GM12892 (cell line): ENCODE measurements around the gene SMAD7.
A peak's percentile ranks its signal among the peaks of the same experiment; 100 is the strongest.

Experiments used
- DNase-seq: peaks from one replicate; pipeline ENCODE4 v3.0.0; 2011; ENCODE audit not compliant: insufficient read length
- FAIRE-seq: peaks from 2 replicates; lab custom pipeline; 2011; peaks lifted over from hg19 to GRCh38; lab: Jason Lieb, UNC
- POLR2A ChIP-seq: IDR thresholded peaks from 2 replicates; pipeline ENCODE4 v1.6.1; 2011; ENCODE audit warnings: low read depth, low read length, control low read depth
- POLR2AphosphoS5 ChIP-seq: IDR thresholded peaks from 2 replicates; pipeline ENCODE4 v1.6.1; 2011; ENCODE audit warnings: low read depth, low read length, control low read depth
- TAF1 ChIP-seq: IDR thresholded peaks from 2 replicates; pipeline ENCODE4 v1.6.1; 2011; ENCODE audit warnings: low read depth, mild to moderate bottlenecking, control low read depth, low read length, borderline replicate concordance

SMAD7 gene

GRCh38 chr18:48897531-48897930 is 53.2 kb downstream of the SMAD7 start:
- no peak for TF ChIP-seq TAF1
- no peak for TF ChIP-seq POLR2AphosphoS5
- FAIRE-seq: no peak
- no peak for DNase-seq

DNA sequence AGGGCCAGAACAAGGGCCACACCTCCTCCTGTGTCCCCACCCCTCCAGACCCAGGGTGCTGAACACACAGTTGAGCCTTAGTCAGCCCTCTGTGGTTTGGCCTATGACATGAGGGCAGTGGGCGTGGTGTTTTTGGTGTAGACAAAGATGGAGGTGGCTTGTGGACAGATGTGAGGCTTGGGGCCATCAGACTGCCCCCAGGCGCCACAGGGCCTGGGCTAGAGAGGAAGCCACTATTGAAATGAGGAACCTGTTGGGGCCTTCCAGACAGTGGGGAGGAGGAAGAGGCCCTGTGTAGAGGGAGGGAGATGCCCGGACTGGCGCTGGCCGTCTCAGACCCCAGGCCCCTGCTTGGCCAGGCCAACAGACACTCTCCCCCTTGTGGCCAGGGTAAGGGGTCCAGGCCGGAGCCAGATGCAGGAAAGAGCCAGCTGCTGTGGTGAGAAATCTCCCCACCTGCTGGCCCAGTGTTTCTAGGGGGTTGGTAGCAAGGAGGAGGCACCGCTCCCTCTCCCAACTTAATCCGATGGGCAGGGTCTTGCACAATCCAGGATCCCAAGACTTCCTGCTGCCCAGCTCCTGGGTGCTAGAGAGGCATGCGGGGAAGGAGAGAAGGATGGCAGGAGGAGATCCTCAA is 53.8 kb downstream of the SMAD7 start:
- TF ChIP-seq TAF1: no peak
- TF ChIP-seq POLR2A: peak; percentile 29; the same call in 1 of the 2 replicates
- DNase-seq (no peak), FAIRE-seq (peak; percentile 88)

DNA sequence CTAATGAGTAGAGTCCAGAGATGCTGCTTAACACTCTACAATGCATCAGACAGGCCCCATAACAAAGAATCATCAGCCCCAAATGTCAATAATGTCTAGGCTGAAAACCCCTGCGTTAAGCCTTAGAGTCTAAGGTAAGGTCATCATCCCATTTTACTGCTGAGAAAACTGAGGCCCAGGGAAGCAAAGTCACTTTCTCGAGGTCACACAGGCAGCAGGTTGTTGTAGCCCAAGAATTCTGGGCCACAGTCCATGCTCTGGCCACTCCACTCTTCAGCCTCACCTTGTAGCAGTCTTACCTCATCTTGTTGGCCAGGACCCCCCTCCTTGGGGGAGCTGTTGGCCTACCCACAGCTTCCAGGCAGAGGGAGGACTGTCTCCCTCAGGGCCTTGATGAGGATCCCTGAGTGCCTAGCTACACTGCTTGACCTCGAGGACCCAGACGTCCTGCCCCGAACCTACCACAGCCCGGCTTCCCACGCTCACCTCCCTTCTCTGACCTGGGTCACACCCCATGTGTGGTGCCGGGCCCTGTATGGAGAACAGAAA is 54.4 kb downstream of the SMAD7 start:
- DNase-seq (no peak), FAIRE-seq (no peak)
- TF ChIP-seq TAF1 (no peak), POLR2AphosphoS5 (no peak), POLR2A (no peak)

DNA sequence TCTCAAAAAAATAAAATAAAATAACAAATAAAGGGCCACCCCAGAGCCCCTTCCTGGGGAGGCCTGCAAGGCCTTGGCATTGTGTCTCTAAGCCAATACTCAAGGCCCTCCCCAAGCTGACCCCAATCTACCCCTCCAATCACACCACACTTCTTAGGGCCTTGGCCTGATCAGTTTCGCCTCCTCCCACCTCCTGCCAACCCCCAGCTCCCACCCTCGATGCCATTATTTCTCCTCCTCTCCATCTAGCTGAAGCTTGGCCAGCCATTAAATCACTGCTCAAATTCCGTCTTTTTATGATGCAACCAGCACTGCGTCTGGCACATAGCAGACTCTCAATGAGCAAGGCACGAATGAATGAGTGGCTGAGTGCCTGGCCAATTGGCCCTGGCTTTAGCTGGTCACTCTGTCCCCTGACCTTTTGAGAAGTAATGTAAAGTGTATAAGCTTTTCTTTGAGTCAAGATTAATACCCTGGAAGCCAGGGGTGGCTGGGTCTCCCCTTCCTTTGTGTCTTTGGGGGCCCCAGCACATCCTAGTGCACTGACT is 55.9 kb downstream of the SMAD7 start:
- TF ChIP-seq POLR2AphosphoS5 (no peak), TAF1 (no peak), POLR2A (no peak)
- FAIRE-seq (no peak), DNase-seq (no peak)

- no peak for DNase-seq
- no peak for TF ChIP-seq POLR2AphosphoS5
- FAIRE-seq: no peak
These were observed 56.9 kb downstream of the SMAD7 start for GRCh38 chr18:48893608-48894600.

DNA sequence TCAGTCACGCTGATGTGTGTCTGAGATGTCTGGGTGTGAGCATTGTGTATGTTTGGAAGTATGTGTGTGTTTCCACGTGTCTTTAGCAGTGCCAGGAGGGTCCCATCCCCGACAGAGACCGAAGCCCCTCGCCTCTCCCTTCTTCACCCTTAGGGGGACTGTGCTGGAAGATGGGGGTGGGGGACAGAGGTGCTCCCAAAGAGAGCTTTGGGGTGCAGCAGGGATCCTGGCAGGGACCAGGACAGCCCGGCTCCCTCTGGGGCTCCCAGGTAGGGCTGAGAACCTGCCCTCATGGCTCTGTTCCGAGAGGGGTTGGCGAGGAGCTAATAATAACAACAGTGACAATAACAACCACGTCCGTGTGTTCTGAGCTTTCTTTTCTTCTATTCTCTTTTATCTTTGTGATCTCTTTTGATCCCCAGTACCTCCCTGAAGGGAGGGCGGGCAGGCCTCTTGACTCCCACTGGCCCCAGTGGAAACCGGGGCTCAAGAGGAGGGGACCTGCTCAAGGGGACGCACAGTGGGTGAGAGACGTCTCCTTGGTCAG is 57.6 kb downstream of the SMAD7 start:
- TF ChIP-seq TAF1 (no peak), POLR2A (no peak), POLR2AphosphoS5 (no peak)
- DNase-seq: no peak

GRCh38 chr18:48892146-48892855 is 58.5 kb downstream of the SMAD7 start:
- DNase-seq: no peak
- no peak for FAIRE-seq
- no peak for TF ChIP-seq TAF1
- TF ChIP-seq POLR2A: no peak
- TF ChIP-seq POLR2AphosphoS5: no peak

More for the DNA sequence above, 57.6 kb downstream of the SMAD7 start:
- FAIRE-seq: no peak

DNA sequence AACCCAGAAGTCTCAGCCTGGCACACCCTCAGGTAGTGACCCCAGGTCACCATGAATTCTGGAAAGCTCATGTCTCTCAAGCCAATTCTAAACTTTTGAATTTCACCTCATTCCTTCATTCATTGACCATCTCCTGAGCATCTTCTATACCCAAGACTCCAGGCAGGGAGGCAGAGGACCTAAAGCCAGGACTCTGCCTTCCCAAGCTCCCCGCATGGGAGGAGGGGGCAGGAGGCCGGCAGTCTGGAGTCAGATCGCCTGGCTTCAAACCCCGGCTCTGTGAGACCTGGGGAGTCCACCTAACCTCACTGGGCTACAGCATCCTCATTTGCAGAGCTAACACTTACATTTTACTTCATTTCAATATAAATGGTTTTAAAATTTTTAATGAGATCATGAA is 59.0 kb downstream of the SMAD7 start:
- FAIRE-seq (no peak), DNase-seq (no peak)
- no peak for TF ChIP-seq TAF1
- no peak for TF ChIP-seq POLR2AphosphoS5
- no peak for TF ChIP-seq POLR2A

DNA sequence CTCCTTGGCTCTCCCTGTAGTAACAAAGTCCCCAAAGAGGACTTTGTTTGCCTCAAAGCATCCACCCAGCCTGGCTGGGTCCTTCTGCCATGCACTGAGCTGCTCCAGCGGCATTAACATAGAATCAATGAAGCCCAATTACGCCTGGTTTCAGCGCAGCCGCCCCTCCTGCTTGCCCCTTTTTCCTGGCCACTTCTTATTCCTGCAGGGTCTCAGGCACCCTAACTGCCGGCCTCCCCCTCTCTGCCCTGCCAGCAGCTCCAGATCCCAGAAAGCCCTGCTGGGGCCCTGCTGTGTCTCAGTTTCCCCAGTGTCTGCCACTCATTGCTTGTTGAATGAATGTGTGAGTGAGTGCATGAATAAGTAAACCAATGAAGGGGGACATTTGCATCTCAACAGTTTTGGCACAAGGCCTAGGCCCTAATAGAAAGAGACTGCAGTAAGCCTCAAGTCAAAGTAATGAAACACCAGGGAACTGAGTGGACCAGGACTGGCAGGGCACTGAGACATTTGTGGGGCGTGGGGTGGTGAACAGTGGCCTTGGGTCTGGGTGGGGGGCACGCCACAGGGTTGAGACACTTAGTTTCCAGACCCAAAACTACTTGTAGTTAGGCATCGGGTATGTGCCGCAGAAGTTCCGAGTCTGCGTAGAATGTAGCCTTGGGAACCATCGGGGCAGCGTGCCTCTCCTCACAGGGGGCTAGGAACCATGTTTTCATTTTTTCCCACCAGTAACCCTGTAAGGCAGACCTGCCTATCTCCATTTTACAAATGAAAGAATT is 60.6 kb downstream of the SMAD7 start:
- no peak for TF ChIP-seq POLR2A
- TF ChIP-seq POLR2AphosphoS5: no peak
- no peak for TF ChIP-seq TAF1
- FAIRE-seq (no peak), DNase-seq (no peak)

DNA sequence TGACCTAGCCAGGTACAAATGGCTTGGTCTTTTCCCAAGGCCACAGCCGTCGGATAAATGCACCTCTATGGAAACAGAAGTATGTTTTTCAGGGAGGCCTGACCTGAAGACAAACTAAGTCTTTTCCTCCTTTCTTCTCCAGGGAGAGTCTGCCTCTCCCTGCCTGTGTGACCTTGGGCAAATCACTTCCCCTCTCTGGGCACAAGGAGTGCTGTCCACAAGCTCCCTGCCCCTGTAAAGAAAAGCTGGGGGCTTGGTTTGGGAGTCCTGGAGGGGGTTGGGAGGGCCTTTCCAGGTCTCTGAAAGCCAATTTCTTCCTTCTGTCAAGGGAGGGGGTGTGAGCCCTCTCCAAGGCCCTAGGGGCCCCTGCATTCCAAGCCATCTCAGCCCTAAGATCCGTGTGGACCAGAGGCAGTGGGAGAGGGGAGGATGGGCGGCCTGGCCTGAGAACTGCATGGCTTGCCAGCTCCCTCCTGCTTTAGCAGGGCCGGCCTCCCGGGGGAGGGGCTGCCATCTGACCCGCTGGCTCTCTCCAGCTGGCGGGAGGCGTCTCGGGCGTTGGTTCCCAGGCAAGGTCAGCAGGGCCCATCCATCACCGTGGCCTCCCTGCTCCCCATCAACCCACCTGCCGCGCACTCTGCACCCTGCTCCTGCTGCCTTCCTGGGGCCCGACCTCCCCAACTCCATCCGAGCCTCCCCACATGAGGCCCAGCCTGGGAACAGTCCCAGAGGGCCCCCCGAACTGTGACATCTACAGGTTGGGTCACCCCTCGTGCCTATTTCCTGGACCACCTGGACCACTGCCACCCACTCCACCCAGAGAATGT is 61.4 kb downstream of the SMAD7 start:
- FAIRE-seq (no peak), DNase-seq (no peak)
- no peak for TF ChIP-seq TAF1
